Tibial nerve (tissue), 3 donors: ENCODE measurements around the gene RCSD1.

Experiments
- POLR2A ChIP-seq, 2 donors: fragments of 450-650 bp; IDR thresholded peaks; one replicate each; pipeline ENCODE4 v1.6.1; 2017; ENCODE audit warnings: antibody characterized with exemption in 2 of 2, mild to moderate bottlenecking in 2 of 2, moderate library complexity in 2 of 2
- TF ChIP-seq, protein P1 (sequence below), 5 experiments: fragments of 200-600 bp in 3 of 5; fragments of 450-650 bp in 2 of 5; sonication (generic) in 3 of 5; IDR thresholded peaks; one replicate each; pipeline ENCODE4 v1.5.1; 2016 to 2019; ENCODE audit warnings: antibody characterized with exemption in 5 of 5, mild to moderate bottlenecking in 3 of 5, moderate library complexity in 2 of 5

GRCh38 chr1:167627865-167628641 is 2.0 kb upstream of the RCSD1 start:
- TF ChIP-seq, protein P1, sequence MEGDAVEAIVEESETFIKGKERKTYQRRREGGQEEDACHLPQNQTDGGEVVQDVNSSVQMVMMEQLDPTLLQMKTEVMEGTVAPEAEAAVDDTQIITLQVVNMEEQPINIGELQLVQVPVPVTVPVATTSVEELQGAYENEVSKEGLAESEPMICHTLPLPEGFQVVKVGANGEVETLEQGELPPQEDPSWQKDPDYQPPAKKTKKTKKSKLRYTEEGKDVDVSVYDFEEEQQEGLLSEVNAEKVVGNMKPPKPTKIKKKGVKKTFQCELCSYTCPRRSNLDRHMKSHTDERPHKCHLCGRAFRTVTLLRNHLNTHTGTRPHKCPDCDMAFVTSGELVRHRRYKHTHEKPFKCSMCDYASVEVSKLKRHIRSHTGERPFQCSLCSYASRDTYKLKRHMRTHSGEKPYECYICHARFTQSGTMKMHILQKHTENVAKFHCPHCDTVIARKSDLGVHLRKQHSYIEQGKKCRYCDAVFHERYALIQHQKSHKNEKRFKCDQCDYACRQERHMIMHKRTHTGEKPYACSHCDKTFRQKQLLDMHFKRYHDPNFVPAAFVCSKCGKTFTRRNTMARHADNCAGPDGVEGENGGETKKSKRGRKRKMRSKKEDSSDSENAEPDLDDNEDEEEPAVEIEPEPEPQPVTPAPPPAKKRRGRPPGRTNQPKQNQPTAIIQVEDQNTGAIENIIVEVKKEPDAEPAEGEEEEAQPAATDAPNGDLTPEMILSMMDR (IDR thresholded peaks at IDR 0.05) = no peak
- TF ChIP-seq POLR2A (IDR thresholded peaks at IDR 0.05) = no peak
